ENCODE results near the gene TTYH2. TPM values are rescaled to one million over a fixed set of nuclear protein-coding genes. Genes with fewer than 3 reads are reported as not detected.

TTYH2 gene
- total RNA-seq, 6 donors from 2014 or later = 2.4 to 10.5 (median 8.0) TPM

DNA sequence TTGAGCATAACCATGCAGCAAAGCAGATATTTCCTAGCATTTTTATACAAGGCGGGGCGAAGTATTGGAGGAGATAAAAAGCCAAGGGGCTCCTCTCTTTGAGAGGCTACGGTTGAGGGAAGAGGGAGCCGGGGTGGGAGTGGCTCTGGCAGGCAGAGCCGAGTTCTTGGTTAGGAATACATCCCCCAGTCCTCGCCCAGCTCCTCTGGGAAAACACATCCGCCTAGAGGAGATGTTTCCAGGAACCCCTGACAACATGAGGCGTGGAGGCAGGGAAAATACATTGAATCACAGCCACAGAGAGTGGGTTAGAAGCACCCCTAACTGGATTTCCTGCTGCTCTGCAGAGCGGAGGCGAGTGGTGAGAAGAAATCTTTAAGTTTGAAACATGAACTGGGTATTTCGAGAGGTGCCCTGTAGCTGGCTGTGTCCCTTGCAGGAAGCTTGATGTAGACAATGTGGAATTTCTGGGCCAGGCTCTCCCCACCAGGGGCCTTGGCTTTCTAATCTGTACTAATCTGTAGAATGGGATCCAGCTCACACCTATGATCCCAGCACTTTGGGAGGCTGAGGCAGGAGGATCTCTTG, 27.3 kb downstream of the TTYH2 start:
- ATAC-seq (ENCODE audit: low FRiP score in 2 of 2) (peak in 1 of 2 donors; percentile 48), DNase-seq (no peak)
- Histone ChIP-seq H3K27ac (peak overlapping the region in 2 of 4 donors; percentile 1 to 39), H3K4me3 (no peak overlapping the region), H3K4me1 (peaks cover 0 to 24% (median 7%) of the 10 kb centered on the region in 4 donors), H3K36me3 (peaks cover 0 to 5% (median 0%) of the 10 kb centered on the region in 4 donors), H3K27me3 (no peaks in the 10 kb centered on the region), H3K9me3 (no peaks in the 10 kb centered on the region)
- no peak for TF ChIP-seq POLR2AphosphoS5 (IDR thresholded peaks at IDR 0.05)
- 61 to 75% methylated on average over 11 of the region's 11 CpGs for whole genome bisulfite sequencing, 2 donors

DNA sequence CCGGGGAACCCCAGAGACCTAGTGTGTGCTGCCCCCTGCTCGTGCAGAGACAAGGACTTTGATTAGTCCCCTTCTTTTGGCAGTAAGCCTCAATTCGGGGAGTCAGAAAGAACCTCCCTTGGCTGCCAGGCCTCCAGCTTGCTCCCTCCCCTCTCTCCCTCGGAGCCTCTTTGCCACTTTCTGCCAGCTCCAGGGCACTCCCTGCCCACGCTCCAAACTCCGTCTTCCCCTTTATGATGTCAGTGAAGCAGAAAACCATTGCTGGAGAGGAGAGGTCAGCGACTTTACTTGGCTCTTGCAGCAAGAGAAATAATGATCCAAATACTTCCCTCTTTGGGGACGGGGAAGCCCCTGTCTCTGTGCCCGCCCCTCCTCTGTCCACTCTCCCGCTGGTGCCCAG, 28.1 kb downstream of the TTYH2 start:
- ATAC-seq (ENCODE audit: low FRiP score in 2 of 2) = peak in 1 of 2 donors; percentile 71
- H3K4me1 ChIP-seq = peaks cover 0 to 24% (median 7%) of the 10 kb centered on the region in 4 donors
- no peaks in the 10 kb centered on the region for H3K27me3 ChIP-seq
- DNase-seq = peak in 1 of 2 donors; percentile 55
- TF ChIP-seq POLR2AphosphoS5 (IDR thresholded peaks at IDR 0.05) (no peak), POLR2A (IDR thresholded peaks at IDR 0.05) (peak in 1 of 4 donors; percentile 46)
- H3K27ac ChIP-seq = peak overlapping the region in 2 of 4 donors; percentile 1 to 39
- 60% methylated on average over 3 to 10 of the region's 10 CpGs for WGBS, 2 donors
- H3K4me3 ChIP-seq = no peak overlapping the region
- no peaks in the 10 kb centered on the region for H3K9me3 ChIP-seq
- H3K36me3 ChIP-seq = peaks cover 0 to 5% (median 0%) of the 10 kb centered on the region in 4 donors

DNA sequence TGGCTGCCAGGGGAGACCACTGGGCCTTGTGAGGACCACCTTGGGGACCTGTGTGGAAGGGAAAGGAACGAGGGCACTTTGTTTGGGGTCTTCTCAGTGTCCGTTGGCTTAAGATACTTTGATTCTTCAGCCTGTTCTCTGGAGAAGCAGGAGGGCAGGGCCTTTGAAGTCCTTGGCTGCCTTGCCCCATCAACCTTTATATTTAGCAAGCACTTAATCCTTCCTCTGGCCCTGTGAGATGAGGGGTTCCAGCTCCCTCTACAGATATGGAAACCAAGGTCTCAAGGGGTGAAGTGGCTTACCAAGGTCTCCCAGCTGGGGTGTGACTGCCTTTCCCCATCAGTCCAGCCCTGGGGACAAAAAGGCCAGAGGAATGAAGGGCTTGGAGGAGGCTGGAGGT, 28.5 kb downstream of the TTYH2 start:
- ATAC-seq (ENCODE audit: low FRiP score in 2 of 2) = no peak
- WGBS, 2 donors = 71 to 86% methylated on average over 2 of the region's 2 CpGs
- DNase-seq = peak in 1 of 2 donors; percentile 34
- H3K27me3 ChIP-seq = no peaks in the 10 kb centered on the region
- no peak overlapping the region for H3K4me3 ChIP-seq
- peaks cover 0 to 24% (median 7%) of the 10 kb centered on the region in 4 donors for H3K4me1 ChIP-seq
- H3K27ac ChIP-seq = peak overlapping the region in 1 of 4 donors; percentile 39
- peaks cover 0 to 5% (median 0%) of the 10 kb centered on the region in 4 donors for H3K36me3 ChIP-seq
- H3K9me3 ChIP-seq = no peaks in the 10 kb centered on the region
- TF ChIP-seq POLR2A (IDR thresholded peaks at IDR 0.05) (no peak), EP300 (IDR thresholded peaks at IDR 0.05) (no peak), POLR2AphosphoS5 (IDR thresholded peaks at IDR 0.05) (no peak)
- TF ChIP-seq, protein P1, sequence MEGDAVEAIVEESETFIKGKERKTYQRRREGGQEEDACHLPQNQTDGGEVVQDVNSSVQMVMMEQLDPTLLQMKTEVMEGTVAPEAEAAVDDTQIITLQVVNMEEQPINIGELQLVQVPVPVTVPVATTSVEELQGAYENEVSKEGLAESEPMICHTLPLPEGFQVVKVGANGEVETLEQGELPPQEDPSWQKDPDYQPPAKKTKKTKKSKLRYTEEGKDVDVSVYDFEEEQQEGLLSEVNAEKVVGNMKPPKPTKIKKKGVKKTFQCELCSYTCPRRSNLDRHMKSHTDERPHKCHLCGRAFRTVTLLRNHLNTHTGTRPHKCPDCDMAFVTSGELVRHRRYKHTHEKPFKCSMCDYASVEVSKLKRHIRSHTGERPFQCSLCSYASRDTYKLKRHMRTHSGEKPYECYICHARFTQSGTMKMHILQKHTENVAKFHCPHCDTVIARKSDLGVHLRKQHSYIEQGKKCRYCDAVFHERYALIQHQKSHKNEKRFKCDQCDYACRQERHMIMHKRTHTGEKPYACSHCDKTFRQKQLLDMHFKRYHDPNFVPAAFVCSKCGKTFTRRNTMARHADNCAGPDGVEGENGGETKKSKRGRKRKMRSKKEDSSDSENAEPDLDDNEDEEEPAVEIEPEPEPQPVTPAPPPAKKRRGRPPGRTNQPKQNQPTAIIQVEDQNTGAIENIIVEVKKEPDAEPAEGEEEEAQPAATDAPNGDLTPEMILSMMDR (IDR thresholded peaks at IDR 0.05) = no peak

DNA sequence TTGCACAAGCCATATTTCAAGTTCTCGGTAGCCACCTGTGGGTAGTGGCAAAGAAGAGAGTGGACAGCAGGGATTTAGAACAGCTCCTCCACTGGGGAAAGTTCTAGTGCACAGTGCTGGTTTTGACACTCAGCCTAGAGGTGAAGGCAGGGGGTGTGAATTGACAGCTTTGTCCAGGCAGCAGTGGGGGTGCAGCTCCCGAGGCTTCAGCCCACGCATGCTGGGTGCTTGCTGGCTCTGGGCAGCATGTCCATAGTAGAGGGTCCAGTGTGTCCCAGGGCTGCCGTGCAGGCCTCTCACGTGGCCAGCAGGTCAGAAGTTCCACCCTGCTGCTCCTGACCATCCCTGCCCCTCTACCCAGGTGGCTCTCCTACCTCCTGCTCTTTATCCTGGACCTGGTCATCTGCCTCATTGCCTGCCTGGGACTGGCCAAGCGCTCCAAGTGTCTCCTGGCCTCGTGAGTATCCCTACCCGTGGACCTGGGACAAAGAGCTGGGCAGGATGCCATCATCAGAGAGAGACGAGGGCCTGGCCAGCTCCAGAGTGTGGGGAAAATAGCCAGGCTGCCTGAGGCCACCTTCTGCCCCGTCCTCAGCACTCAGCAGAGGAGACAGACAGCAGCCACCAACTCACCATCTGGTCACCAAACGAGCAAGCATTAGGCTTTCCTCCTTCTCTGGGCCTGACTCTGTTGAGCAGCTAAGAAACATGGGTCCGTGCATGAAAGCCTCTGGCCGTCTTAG, 29.8 kb downstream of the TTYH2 start:
- 65 to 78% methylated on average over 3 to 12 of the region's 13 CpGs for WGBS, 2 donors
- ATAC-seq (ENCODE audit: low FRiP score in 2 of 2) (no peak), DNase-seq (peak in 1 of 2 donors; percentile 39)
- peaks cover 0 to 24% (median 7%) of the 10 kb centered on the region in 4 donors for H3K4me1 ChIP-seq
- no peak for TF ChIP-seq EP300 (IDR thresholded peaks at IDR 0.05)
- no peak for TF ChIP-seq POLR2AphosphoS5 (IDR thresholded peaks at IDR 0.05)
- TF ChIP-seq, protein P1 (IDR thresholded peaks at IDR 0.05) = no peak
- TF ChIP-seq POLR2A (IDR thresholded peaks at IDR 0.05) = no peak
- H3K4me3 ChIP-seq = no peak overlapping the region
- no peaks in the 10 kb centered on the region for H3K27me3 ChIP-seq
- H3K36me3 ChIP-seq = peaks cover 0 to 5% (median 0%) of the 10 kb centered on the region in 4 donors
- H3K9me3 ChIP-seq = no peaks in the 10 kb centered on the region
- H3K27ac ChIP-seq = no peak overlapping the region

DNA sequence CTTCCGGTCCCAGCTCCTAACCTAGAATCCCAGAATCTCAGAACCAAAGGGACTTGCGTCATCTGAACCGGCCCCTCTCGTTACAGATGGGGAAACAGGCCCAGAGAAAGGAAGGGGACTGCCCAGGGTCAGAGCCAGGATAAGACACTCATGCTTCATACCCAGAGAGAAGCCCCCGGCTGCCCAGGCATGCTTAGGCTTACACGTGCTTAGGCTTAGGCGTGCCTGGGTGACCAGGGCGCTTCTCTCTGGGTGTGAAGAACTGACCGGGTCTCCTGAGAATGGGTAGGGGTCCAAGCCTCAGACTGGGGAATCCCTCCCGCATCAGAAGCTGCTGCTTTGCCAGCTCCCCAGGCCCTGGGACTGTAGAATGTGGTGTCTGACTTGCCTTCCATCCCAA, 30.8 kb downstream of the TTYH2 start:
- ATAC-seq (ENCODE audit: low FRiP score in 2 of 2) (no peak), DNase-seq (no peak)
- H3K27ac ChIP-seq = no peak overlapping the region
- no peaks in the 10 kb centered on the region for H3K9me3 ChIP-seq
- no peak overlapping the region for H3K4me3 ChIP-seq
- peaks cover 0 to 24% (median 7%) of the 10 kb centered on the region in 4 donors for H3K4me1 ChIP-seq
- TF ChIP-seq, protein P1 (IDR thresholded peaks at IDR 0.05) = no peak
- TF ChIP-seq EP300 (IDR thresholded peaks at IDR 0.05) (no peak), POLR2A (IDR thresholded peaks at IDR 0.05) (no peak), POLR2AphosphoS5 (IDR thresholded peaks at IDR 0.05) (no peak)
- H3K36me3 ChIP-seq = peaks cover 0 to 5% (median 0%) of the 10 kb centered on the region in 4 donors
- H3K27me3 ChIP-seq = no peaks in the 10 kb centered on the region
- 90% methylated on average over 10 of the region's 10 CpGs for WGBS, 2 donors

Measured in upper lobe of left lung (tissue), 6 donors.